ENCODE measurements around the gene PEAK1. TPM values are rescaled to one million over a fixed set of nuclear protein-coding genes. Genes with fewer than 3 reads are reported as not detected.

PEAK1 gene
- total and polyA plus RNA-seq, 4 donors: 8.6 to 147 (median 40.2) TPM

DNA sequence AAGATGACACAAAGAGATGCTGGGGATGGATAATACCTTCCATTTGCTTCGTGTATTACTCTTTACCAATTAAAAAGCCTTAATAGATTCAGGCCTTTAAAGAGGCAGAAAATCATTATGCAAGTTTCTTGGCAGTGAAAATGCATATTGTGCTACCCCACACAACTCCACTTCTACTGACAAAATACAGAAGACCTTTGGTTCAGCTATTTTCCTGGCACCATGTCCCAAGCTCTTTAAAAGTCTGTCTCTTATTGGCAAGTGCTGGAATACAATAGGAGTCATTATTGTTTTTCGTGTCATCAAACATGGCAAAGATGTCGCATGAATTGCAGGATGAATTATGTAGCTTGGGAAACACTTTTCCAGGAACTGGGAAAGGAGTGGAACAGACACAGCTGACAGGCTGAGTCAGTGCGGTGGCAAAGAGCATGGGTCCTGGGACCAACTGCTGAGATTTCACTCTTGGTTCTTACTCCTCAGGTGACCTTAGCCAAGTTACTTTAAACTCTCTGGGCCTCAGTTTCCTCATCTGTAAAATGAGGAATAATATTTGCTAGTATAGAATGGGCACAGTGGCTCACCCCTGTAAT, 343.5 kb downstream of the PEAK1 start:
- Histone ChIP-seq H3K36me3 (ENCODE audit: control insufficient read depth in 4 of 4, insufficient read depth in 4 of 4, low read length in 4 of 4) (no peaks in the 10 kb centered on the region), H3K27ac (ENCODE audit: low read depth in 1 of 2, low read length in 1 of 2) (no peak overlapping the region), H3K27me3 (ENCODE audit: control insufficient read depth in 3 of 3, insufficient read depth in 3 of 3, low read length in 2 of 3) (no peaks in the 10 kb centered on the region), H3K9ac (ENCODE audit: insufficient read depth in 1 of 2, low read length in 2 of 2) (no peak overlapping the region), H3K4me1 (ENCODE audit: control insufficient read depth in 5 of 5, insufficient read depth in 5 of 5, low read length in 5 of 5) (peaks cover 0 to 1% (median 0%) of the 10 kb centered on the region in 5 donors), H3K4me3 (no peak overlapping the region), H3K9me3 (ENCODE audit: control insufficient read depth in 4 of 4, insufficient read depth in 3 of 4, low read length in 3 of 4) (no peaks in the 10 kb centered on the region)
- no peak for DNase-seq
- ATAC-seq (ENCODE audit: insufficient read depth, low FRiP score): no peak
- TF ChIP-seq, protein P1, sequence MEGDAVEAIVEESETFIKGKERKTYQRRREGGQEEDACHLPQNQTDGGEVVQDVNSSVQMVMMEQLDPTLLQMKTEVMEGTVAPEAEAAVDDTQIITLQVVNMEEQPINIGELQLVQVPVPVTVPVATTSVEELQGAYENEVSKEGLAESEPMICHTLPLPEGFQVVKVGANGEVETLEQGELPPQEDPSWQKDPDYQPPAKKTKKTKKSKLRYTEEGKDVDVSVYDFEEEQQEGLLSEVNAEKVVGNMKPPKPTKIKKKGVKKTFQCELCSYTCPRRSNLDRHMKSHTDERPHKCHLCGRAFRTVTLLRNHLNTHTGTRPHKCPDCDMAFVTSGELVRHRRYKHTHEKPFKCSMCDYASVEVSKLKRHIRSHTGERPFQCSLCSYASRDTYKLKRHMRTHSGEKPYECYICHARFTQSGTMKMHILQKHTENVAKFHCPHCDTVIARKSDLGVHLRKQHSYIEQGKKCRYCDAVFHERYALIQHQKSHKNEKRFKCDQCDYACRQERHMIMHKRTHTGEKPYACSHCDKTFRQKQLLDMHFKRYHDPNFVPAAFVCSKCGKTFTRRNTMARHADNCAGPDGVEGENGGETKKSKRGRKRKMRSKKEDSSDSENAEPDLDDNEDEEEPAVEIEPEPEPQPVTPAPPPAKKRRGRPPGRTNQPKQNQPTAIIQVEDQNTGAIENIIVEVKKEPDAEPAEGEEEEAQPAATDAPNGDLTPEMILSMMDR (IDR thresholded peaks at IDR 0.05; ENCODE audit: control extremely low read depth, extremely low read depth): no peak
- 76 to 79% methylated on average over 4 of the region's 4 CpGs for WGBS, 2 donors

DNA sequence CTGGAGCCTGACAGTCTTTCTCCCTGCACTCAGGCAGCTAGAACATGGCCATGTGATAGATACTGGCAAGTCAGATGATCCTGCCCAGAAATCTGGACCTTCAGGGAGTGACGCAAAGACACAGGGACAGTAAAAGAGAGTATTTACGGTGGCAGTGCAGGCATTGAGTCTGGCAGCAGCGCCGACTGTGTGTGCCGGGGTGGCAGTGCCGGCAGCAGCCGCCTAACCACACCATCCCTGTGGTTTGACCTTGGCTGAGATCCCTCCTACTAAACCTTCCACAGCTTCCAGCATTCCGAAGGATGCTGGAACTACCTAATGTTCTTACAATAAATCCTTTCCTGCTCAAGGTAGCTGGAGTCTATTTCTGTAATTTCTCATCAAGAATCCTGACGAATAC, 344.4 kb downstream of the PEAK1 start:
- Histone ChIP-seq H3K4me3 (no peak overlapping the region), H3K36me3 (ENCODE audit: control insufficient read depth in 4 of 4, insufficient read depth in 4 of 4, low read length in 4 of 4) (no peaks in the 10 kb centered on the region), H3K27me3 (ENCODE audit: control insufficient read depth in 3 of 3, insufficient read depth in 3 of 3, low read length in 2 of 3) (no peaks in the 10 kb centered on the region), H3K9ac (ENCODE audit: insufficient read depth in 1 of 2, low read length in 2 of 2) (no peak overlapping the region), H3K27ac (ENCODE audit: low read depth in 1 of 2, low read length in 1 of 2) (no peak overlapping the region), H3K9me3 (ENCODE audit: control insufficient read depth in 4 of 4, insufficient read depth in 3 of 4, low read length in 3 of 4) (no peaks in the 10 kb centered on the region), H3K4me1 (ENCODE audit: control insufficient read depth in 5 of 5, insufficient read depth in 5 of 5, low read length in 5 of 5) (peaks cover 0 to 3% (median 0%) of the 10 kb centered on the region in 5 donors)
- DNase-seq (no peak), ATAC-seq (ENCODE audit: insufficient read depth, low FRiP score) (no peak)
- TF ChIP-seq, protein P1 (IDR thresholded peaks at IDR 0.05; ENCODE audit: control extremely low read depth, extremely low read depth): no peak
- WGBS, 2 donors: 89 to 90% methylated on average over 9 of the region's 9 CpGs

DNA sequence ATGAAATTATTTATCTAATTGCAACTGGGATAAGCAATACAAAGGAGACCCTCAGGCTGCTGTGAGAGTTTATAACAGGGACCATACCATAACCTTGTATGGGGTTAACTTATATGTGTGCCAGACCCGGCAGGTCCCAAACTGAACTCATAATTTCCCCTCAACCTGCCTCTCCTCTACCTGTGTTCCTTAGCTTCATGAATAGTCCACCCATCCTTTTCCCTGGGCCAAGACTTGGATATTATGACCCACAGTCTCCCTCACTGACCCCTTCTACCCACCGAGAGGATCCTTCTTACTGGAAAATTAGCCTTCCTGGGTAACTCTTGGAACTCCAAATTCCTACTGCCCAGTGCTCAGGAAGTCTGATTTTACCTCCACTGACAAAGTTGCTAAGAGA, 345.6 kb downstream of the PEAK1 start:
- WGBS, 2 donors: 80 to 88% methylated on average over 2 of the region's 2 CpGs
- DNase-seq: no peak
- Histone ChIP-seq H3K36me3 (ENCODE audit: control insufficient read depth in 4 of 4, insufficient read depth in 4 of 4, low read length in 4 of 4) (peaks cover 0 to 5% (median 0%) of the 10 kb centered on the region in 4 donors), H3K27ac (ENCODE audit: low read depth in 1 of 2, low read length in 1 of 2) (no peak overlapping the region), H3K27me3 (ENCODE audit: control insufficient read depth in 3 of 3, insufficient read depth in 3 of 3, low read length in 2 of 3) (no peaks in the 10 kb centered on the region), H3K9me3 (ENCODE audit: control insufficient read depth in 4 of 4, insufficient read depth in 3 of 4, low read length in 3 of 4) (no peaks in the 10 kb centered on the region), H3K4me1 (ENCODE audit: control insufficient read depth in 5 of 5, insufficient read depth in 5 of 5, low read length in 5 of 5) (peaks cover 0 to 11% (median 7%) of the 10 kb centered on the region in 5 donors), H3K4me3 (no peak overlapping the region), H3K9ac (ENCODE audit: insufficient read depth in 1 of 2, low read length in 2 of 2) (no peak overlapping the region)
- TF ChIP-seq, protein P1 (IDR thresholded peaks at IDR 0.05; ENCODE audit: control extremely low read depth, extremely low read depth): no peak
- ATAC-seq (ENCODE audit: insufficient read depth, low FRiP score): no peak

Data from lung (tissue), 12 donors.